HCT116 (cell line): Measurements from ENCODE around the gene TMBIM6. TPM values are rescaled to one million over a fixed set of nuclear protein-coding genes. Genes with fewer than 3 reads are reported as not detected.

Source experiments
- ATAC-seq: fragments of 200-7000 bp; cut with Tn5 transposase; 2 replicates; pipeline ENCODE4 v1.9.1; 2020; ENCODE audit warnings: mild to moderate bottlenecking, moderate library complexity
- BruUV-seq: library from RNA; stranded (reverse); fragments of 400-500 nt; replicated peaks from 2 replicates; lab custom pipeline; 2021; lab: Mats Ljungman, UMichigan
- CTCF ChIA-PET: fragments of 300-600 bp; sonication (Branson Sonifier 250); formaldehyde crosslinking; loops from one replicate; lab custom pipeline; 2021; ENCODE audit warnings: antibody characterized with exemption; lab: Charles Lee
- POLR2A ChIA-PET: fragments of 300-600, 350-600 bp; sonication (Branson Sonifier 250); formaldehyde crosslinking; loops from one replicate; lab custom pipeline; 2021; ENCODE audit warnings: antibody characterized with exemption; lab: Charles Lee
- RAD21 ChIA-PET, 2 experiments: fragments of 300-600 bp; sonication (Branson Sonifier 250); formaldehyde crosslinking; loops; one replicate each; lab custom pipeline; 2023; ENCODE audit warnings: low total read pairs in 2 of 2; ENCODE audit not compliant: uncharacterized antibody in 2 of 2, unreplicated experiment in 2 of 2, low non-redundant PET in 1 of 2; lab: Charles Lee
- DNase-seq: peaks from one replicate; pipeline ENCODE4 v3.0.0-alpha.2; 2010; ENCODE audit warnings: low read depth, low spot score
- H2AFZ ChIP-seq: fragments of 200-600 bp; shearing (Covaris generic), sonication (generic); 2 replicates; pipeline ENCODE4 v1.6.1; 2017; ENCODE audit warnings: low read depth, mixed run types, mixed read lengths, antibody characterized with exemption, low read length; ENCODE audit not compliant: poor library complexity, severe bottlenecking
- H3K27ac ChIP-seq: 2 replicates; pipeline ENCODE4 v1.5.1; 2012; ENCODE audit warnings: low read depth, low read length
- H3K27me3 ChIP-seq: fragments of 200-600 bp; sonication (generic); 2 replicates; pipeline ENCODE4 v1.6.1; 2016; ENCODE audit warnings: mixed run types, low read length, mixed read lengths; ENCODE audit not compliant: insufficient read depth
- H3K36me3 ChIP-seq, 2 experiments: fragments of 200-500 bp in 1 of 2; fragments of 200-600 bp in 1 of 2; sonication (Bioruptor generic) in 1 of 2; sonication (generic) in 1 of 2; 2 replicates each; pipeline versions ENCODE4 v1.5.1 to v1.6.1; 2014 to 2016; ENCODE audit warnings: low read length in 2 of 2, inconsistent platforms in 1 of 2, mixed read lengths in 1 of 2, mixed run types in 1 of 2; ENCODE audit not compliant: insufficient read depth in 2 of 2, control insufficient read depth in 1 of 2
- H3K4me1 ChIP-seq, 2 experiments: fragments of 200-600 bp in 1 of 2; sonication (generic) in 1 of 2; 2 replicates each; pipeline versions ENCODE4 v1.5.1 to v1.6.1; 2012 to 2017; ENCODE audit warnings: low read length in 2 of 2, inconsistent platforms in 1 of 2, mild to moderate bottlenecking in 1 of 2, mixed read lengths in 1 of 2, mixed run types in 1 of 2, moderate library complexity in 1 of 2; ENCODE audit not compliant: insufficient read depth in 2 of 2, control insufficient read depth in 1 of 2
- H3K4me2 ChIP-seq: fragments of 200-600 bp; sonication (generic); 2 replicates; pipeline ENCODE4 v1.6.1; 2017; ENCODE audit warnings: mixed run types, low read length, mixed read lengths
- H3K4me3 ChIP-seq, 2 experiments: fragments of 200-600 bp in 1 of 2; sonication (generic) in 1 of 2; replicated peaks in 1 of 2; 2 replicates each; pipeline ENCODE4 v1.5.1; 2011 to 2016; ENCODE audit warnings: low read length in 2 of 2, control low read depth in 1 of 2, low read depth in 1 of 2, mild to moderate bottlenecking in 1 of 2, mixed read lengths in 1 of 2, mixed run types in 1 of 2
- H3K79me2 ChIP-seq: fragments of 200-600 bp; sonication (generic); 2 replicates; pipeline ENCODE4 v1.6.1; 2017; ENCODE audit warnings: mild to moderate bottlenecking, mixed run types, low read length, moderate library complexity, mixed read lengths; ENCODE audit not compliant: insufficient read depth
- H3K9ac ChIP-seq: fragments of 200-600 bp; sonication (generic); 2 replicates; pipeline ENCODE4 v1.6.1; 2016; ENCODE audit warnings: low read length, mixed read lengths
- H3K9me2 ChIP-seq: fragments of 200-600 bp; sonication (generic), shearing (Covaris generic); 2 replicates; pipeline ENCODE4 v1.6.1; 2017; ENCODE audit warnings: mixed run types, mild to moderate bottlenecking, moderate library complexity; ENCODE audit not compliant: insufficient read depth
- H3K9me3 ChIP-seq, 2 experiments: fragments of 200-500 bp in 1 of 2; fragments of 200-600 bp in 1 of 2; sonication (Bioruptor generic) in 1 of 2; sonication (generic) in 1 of 2; 2 replicates each; pipeline ENCODE4 v1.6.1; 2014 to 2017; ENCODE audit warnings: low read length in 2 of 2, mixed read lengths in 2 of 2, inconsistent platforms in 1 of 2, low read depth in 1 of 2, mild to moderate bottlenecking in 1 of 2, mixed run types in 1 of 2, moderate library complexity in 1 of 2; ENCODE audit not compliant: control insufficient read depth in 1 of 2, insufficient read depth in 1 of 2
- H4K20me1 ChIP-seq: fragments of 200-600 bp; sonication (generic), shearing (Covaris generic); 2 replicates; pipeline ENCODE4 v1.6.1; 2017; ENCODE audit warnings: mixed run types, mild to moderate bottlenecking, moderate library complexity; ENCODE audit not compliant: insufficient read depth
- CBX3 ChIP-seq: IDR thresholded peaks from 2 replicates; pipeline ENCODE4 v1.6.1; 2012; ENCODE audit warnings: low read depth
- CEBPB ChIP-seq: IDR thresholded peaks from 2 replicates; pipeline ENCODE4 v1.6.1; 2012; ENCODE audit warnings: low read depth
- EGR1 ChIP-seq: IDR thresholded peaks from 2 replicates; pipeline ENCODE4 v1.6.1; 2012; ENCODE audit warnings: low read depth
- ELF1 ChIP-seq: IDR thresholded peaks from 2 replicates; pipeline ENCODE4 v1.6.1; 2012; ENCODE audit warnings: low read depth, borderline replicate concordance
- EZH2phosphoT487 ChIP-seq: fragments of 200-600 bp; IDR thresholded peaks from 2 replicates; pipeline ENCODE4 v1.6.1; 2018; ENCODE audit warnings: antibody characterized with exemption, borderline replicate concordance
- FOSL1 ChIP-seq: IDR thresholded peaks from 2 replicates; pipeline ENCODE4 v1.6.1; 2012; ENCODE audit warnings: low read depth
- POLR2A ChIP-seq: IDR thresholded peaks from 2 replicates; pipeline ENCODE4 v1.7.0; 2011; ENCODE audit warnings: borderline replicate concordance; ENCODE audit not compliant: insufficient read depth, insufficient read length; ENCODE audit errors: extremely low read depth
- POLR2AphosphoS5 ChIP-seq: IDR thresholded peaks from 2 replicates; pipeline ENCODE4 v1.6.1; 2011; ENCODE audit warnings: mild to moderate bottlenecking, low read depth, low read length, moderate library complexity
- RAD21 ChIP-seq: IDR thresholded peaks from 2 replicates; pipeline ENCODE4 v1.6.1; 2012; ENCODE audit warnings: low read depth, mild to moderate bottlenecking
- SP1 ChIP-seq: IDR thresholded peaks from 2 replicates; pipeline ENCODE4 v1.6.1; 2012; ENCODE audit warnings: low read depth
- SRF ChIP-seq: IDR thresholded peaks from 2 replicates; pipeline ENCODE4 v1.6.1; 2012; ENCODE audit warnings: low read depth
- YY1 ChIP-seq: IDR thresholded peaks from 2 replicates; pipeline ENCODE4 v1.6.1; 2011; ENCODE audit warnings: low read length, low read depth, moderate library complexity, mild to moderate bottlenecking; ENCODE audit not compliant: insufficient replicate concordance; ENCODE audit errors: extremely low read depth
- intact Hi-C: fragments of 100-400 bp; cut with micrococcal nuclease; formaldehyde crosslinking; loops from 2 replicates; pipeline ENCODE4 v1.10.0; 2022
- total RNA-seq: library from RNA; stranded (reverse); gene quantifications from one replicate; pipeline ENCODE4 v1.2.1, GENCODE V29; 2021; ENCODE audit not compliant: unreplicated experiment
- TF ChIP-seq, protein P1 (sequence below): IDR thresholded peaks from 2 replicates; pipeline ENCODE4 v1.6.1; 2012
- TF ChIP-seq, protein P2 (sequence below): IDR thresholded peaks from 2 replicates; pipeline ENCODE4 v1.6.1; 2012
- TF ChIP-seq, protein P3 (sequence below): IDR thresholded peaks from 2 replicates; pipeline ENCODE4 v1.6.1; 2012; ENCODE audit warnings: low read depth

TMBIM6 gene
- total RNA-seq, 1 experiment from 2014 or later, result 510 TPM

DNA sequence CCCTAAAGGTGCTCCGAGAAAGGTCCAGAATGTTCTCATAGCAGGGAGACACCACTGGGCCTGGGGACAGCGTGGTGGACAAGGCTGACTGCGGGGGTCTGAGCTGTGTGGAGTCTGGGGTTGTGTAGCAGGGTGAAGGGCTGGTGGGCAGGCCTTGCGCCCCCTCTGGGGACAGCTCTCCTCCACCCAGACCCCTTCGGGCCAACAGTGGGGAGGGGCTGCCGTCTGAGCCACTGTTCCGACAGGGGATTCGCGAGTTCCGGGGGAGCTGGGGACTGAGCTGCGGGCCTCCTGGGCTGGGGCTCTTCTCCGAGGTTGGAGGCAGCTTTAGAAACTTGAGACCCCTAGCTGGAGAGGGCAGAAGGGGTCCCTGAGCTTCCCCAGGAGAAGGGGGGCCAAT lies 54.8 kb downstream of the TMBIM6 start:
- Histone ChIP-seq H3K36me3 (no peaks in the 10 kb centered on the region; a peak in 1 of 4 replicates), H3K4me1 (no peaks in the 10 kb centered on the region), H3K27me3 (no peaks in the 10 kb centered on the region), H2AFZ (no peak overlapping the region), H3K9me2 (no peaks in the 10 kb centered on the region), H3K9ac (no peak overlapping the region), H4K20me1 (no peaks in the 10 kb centered on the region), H3K79me2 (no peaks in the 10 kb centered on the region), H3K4me3 (no peak overlapping the region), H3K9me3 (no peaks in the 10 kb centered on the region), H3K4me2 (no peak overlapping the region), H3K27ac (no peak overlapping the region)
- ChIA-PET RAD21 (no interaction called here), POLR2A (no interaction called here), CTCF (no interaction called here)
- BruUV-seq, result no TSS peak
- ATAC-seq (no peak), DNase-seq (no peak)
- TF ChIP-seq SP1 (no peak), CEBPB (no peak), ELF1 (no peak), CBX3 (no peak), EGR1 (no peak), SRF (no peak), EZH2phosphoT487 (no peak), POLR2A (no peak), YY1 (no peak), FOSL1 (no peak), RAD21 (no peak), POLR2AphosphoS5 (no peak)
- TF ChIP-seq, protein P1, sequence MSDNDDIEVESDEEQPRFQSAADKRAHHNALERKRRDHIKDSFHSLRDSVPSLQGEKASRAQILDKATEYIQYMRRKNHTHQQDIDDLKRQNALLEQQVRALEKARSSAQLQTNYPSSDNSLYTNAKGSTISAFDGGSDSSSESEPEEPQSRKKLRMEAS, result no peak
- TF ChIP-seq, protein P2, sequence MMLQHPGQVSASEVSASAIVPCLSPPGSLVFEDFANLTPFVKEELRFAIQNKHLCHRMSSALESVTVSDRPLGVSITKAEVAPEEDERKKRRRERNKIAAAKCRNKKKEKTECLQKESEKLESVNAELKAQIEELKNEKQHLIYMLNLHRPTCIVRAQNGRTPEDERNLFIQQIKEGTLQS, result no peak
- TF ChIP-seq, protein P3, sequence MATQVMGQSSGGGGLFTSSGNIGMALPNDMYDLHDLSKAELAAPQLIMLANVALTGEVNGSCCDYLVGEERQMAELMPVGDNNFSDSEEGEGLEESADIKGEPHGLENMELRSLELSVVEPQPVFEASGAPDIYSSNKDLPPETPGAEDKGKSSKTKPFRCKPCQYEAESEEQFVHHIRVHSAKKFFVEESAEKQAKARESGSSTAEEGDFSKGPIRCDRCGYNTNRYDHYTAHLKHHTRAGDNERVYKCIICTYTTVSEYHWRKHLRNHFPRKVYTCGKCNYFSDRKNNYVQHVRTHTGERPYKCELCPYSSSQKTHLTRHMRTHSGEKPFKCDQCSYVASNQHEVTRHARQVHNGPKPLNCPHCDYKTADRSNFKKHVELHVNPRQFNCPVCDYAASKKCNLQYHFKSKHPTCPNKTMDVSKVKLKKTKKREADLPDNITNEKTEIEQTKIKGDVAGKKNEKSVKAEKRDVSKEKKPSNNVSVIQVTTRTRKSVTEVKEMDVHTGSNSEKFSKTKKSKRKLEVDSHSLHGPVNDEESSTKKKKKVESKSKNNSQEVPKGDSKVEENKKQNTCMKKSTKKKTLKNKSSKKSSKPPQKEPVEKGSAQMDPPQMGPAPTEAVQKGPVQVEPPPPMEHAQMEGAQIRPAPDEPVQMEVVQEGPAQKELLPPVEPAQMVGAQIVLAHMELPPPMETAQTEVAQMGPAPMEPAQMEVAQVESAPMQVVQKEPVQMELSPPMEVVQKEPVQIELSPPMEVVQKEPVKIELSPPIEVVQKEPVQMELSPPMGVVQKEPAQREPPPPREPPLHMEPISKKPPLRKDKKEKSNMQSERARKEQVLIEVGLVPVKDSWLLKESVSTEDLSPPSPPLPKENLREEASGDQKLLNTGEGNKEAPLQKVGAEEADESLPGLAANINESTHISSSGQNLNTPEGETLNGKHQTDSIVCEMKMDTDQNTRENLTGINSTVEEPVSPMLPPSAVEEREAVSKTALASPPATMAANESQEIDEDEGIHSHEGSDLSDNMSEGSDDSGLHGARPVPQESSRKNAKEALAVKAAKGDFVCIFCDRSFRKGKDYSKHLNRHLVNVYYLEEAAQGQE, result no peak
- intact Hi-C loops, result no loop called here
